Astrocyte (in vitro differentiated cells and primary cell): ENCODE measurements around the gene IRF4. TPM values are rescaled to one million over a fixed set of nuclear protein-coding genes. Genes with fewer than 3 reads are reported as not detected.

Experiments used
- DNase-seq: peaks from one replicate; pipeline ENCODE4 v3.0.0-alpha.2; 2010; ENCODE audit warnings: low read depth
- FAIRE-seq: peaks from 2 replicates; lab custom pipeline; 2011; peaks lifted over from hg19 to GRCh38; lab: Jason Lieb, UNC
- H2AFZ ChIP-seq: 2 replicates; pipeline ENCODE4 v1.6.0; 2012; ENCODE audit warnings: low read depth, low read length, inconsistent platforms
- H3K27ac ChIP-seq: 2 replicates; pipeline ENCODE4 v1.5.1; 2011; ENCODE audit warnings: low read depth, low read length, inconsistent platforms
- H3K27me3 ChIP-seq: 2 replicates; pipeline ENCODE4 v1.6.0; 2011; ENCODE audit warnings: low read length, inconsistent platforms; ENCODE audit not compliant: insufficient read depth
- H3K36me3 ChIP-seq: 2 replicates; pipeline ENCODE4 v1.5.1; 2011; ENCODE audit warnings: low read length, inconsistent platforms; ENCODE audit not compliant: insufficient read depth
- H3K4me1 ChIP-seq: 2 replicates; pipeline ENCODE4 v1.5.1; 2011; ENCODE audit warnings: low read length, inconsistent platforms; ENCODE audit not compliant: insufficient read depth
- H3K4me2 ChIP-seq: 2 replicates; pipeline ENCODE4 v1.6.0; 2012; ENCODE audit warnings: low read length, inconsistent platforms
- H3K4me3 ChIP-seq: 2 replicates; pipeline ENCODE4 v1.5.1; 2011; ENCODE audit warnings: low read depth, mild to moderate bottlenecking, low read length, inconsistent platforms; ENCODE audit not compliant: insufficient read depth
- H3K79me2 ChIP-seq: 2 replicates; pipeline ENCODE4 v1.6.0; 2012; ENCODE audit warnings: mild to moderate bottlenecking, low read length, inconsistent platforms; ENCODE audit not compliant: insufficient read depth
- H3K9ac ChIP-seq: 2 replicates; pipeline ENCODE4 v1.6.0; 2012; ENCODE audit warnings: mild to moderate bottlenecking, low read length, inconsistent platforms
- H3K9me3 ChIP-seq: 2 replicates; pipeline ENCODE4 v1.5.1; 2012; ENCODE audit warnings: low read depth, mild to moderate bottlenecking, low read length, inconsistent platforms; ENCODE audit not compliant: insufficient read depth
- H4K20me1 ChIP-seq: 2 replicates; pipeline ENCODE4 v1.6.0; 2012; ENCODE audit warnings: low read length, inconsistent platforms; ENCODE audit not compliant: insufficient read depth
- H3K27ac Mint-ChIP-seq: one replicate; pipeline ENCODE4 v1.8.0; 2021; ENCODE audit warnings: mild to moderate bottlenecking, mixed read lengths; ENCODE audit not compliant: unreplicated experiment
- H3K27me3 Mint-ChIP-seq: one replicate; pipeline ENCODE4 v1.8.0; 2021; ENCODE audit warnings: low read depth, mixed read lengths; ENCODE audit not compliant: unreplicated experiment
- H3K36me3 Mint-ChIP-seq: one replicate; pipeline ENCODE4 v1.8.0; 2021; ENCODE audit warnings: low read depth, mixed read lengths; ENCODE audit not compliant: unreplicated experiment
- H3K4me1 Mint-ChIP-seq: one replicate; pipeline ENCODE4 v1.8.0; 2021; ENCODE audit warnings: low read depth, mixed read lengths; ENCODE audit not compliant: unreplicated experiment
- H3K4me3 Mint-ChIP-seq: one replicate; pipeline ENCODE4 v1.8.0; 2021; ENCODE audit warnings: mild to moderate bottlenecking, moderate library complexity, mixed read lengths; ENCODE audit not compliant: unreplicated experiment
- H3K9me3 Mint-ChIP-seq: one replicate; pipeline ENCODE4 v1.8.0; 2021; ENCODE audit warnings: mild to moderate bottlenecking, mixed read lengths; ENCODE audit not compliant: unreplicated experiment
- CTCF ChIP-seq: IDR thresholded peaks from 2 replicates; pipeline ENCODE4 v1.5.1; 2011; ENCODE audit warnings: low read depth, mild to moderate bottlenecking, inconsistent platforms, low read length, moderate library complexity; ENCODE audit not compliant: insufficient read depth
- EZH2 ChIP-seq: IDR thresholded peaks from 2 replicates; pipeline ENCODE4 v1.6.1; 2012; ENCODE audit warnings: mild to moderate bottlenecking, low read length, inconsistent platforms; ENCODE audit not compliant: insufficient read depth
- total RNA-seq: library from RNA; stranded (reverse); gene quantifications from 2 replicates; pipeline ENCODE4 v1.2.1, GENCODE V29; 2021

The IRF4 gene
- total RNA-seq, 1 donor from 2014 or later: 0.30 TPM

GRCh38 chr6:363291-363690, 28.3 kb upstream of the IRF4 start:
- H3K9me3 ChIP-seq: peaks cover 9% of the 10 kb centered on the region
- FAIRE-seq (no peak), DNase-seq (no peak)
- Mint-ChIP-seq H3K4me1 (no peaks in the 10 kb centered on the region), H3K27ac (no peak overlapping the region), H3K9me3 (peaks cover 11% of the 10 kb centered on the region), H3K4me3 (no peak overlapping the region), H3K36me3 (no peaks in the 10 kb centered on the region), H3K27me3 (peaks cover 5% of the 10 kb centered on the region)
- H3K36me3 ChIP-seq: no peaks in the 10 kb centered on the region
- no peak overlapping the region for H3K27ac ChIP-seq
- H3K4me1 ChIP-seq: no peaks in the 10 kb centered on the region
- H3K4me3 ChIP-seq: no peak overlapping the region
- no peak overlapping the region for H3K4me2 ChIP-seq
- H4K20me1 ChIP-seq: no peaks in the 10 kb centered on the region
- peaks cover 6% of the 10 kb centered on the region for H3K27me3 ChIP-seq
- TF ChIP-seq CTCF: no peak
- TF ChIP-seq EZH2: no peak
- no peak overlapping the region for H3K9ac ChIP-seq
- H3K79me2 ChIP-seq: no peaks in the 10 kb centered on the region
- H2AFZ ChIP-seq: no peak overlapping the region

GRCh38 chr6:363909-364308, 27.6 kb upstream of the IRF4 start:
- Histone ChIP-seq H3K4me1 (no peaks in the 10 kb centered on the region), H3K9me3 (peaks cover 9% of the 10 kb centered on the region), H3K27me3 (peaks cover 6% of the 10 kb centered on the region), H3K36me3 (no peaks in the 10 kb centered on the region), H2AFZ (no peak overlapping the region), H3K27ac (no peak overlapping the region), H3K4me3 (no peak overlapping the region), H3K4me2 (no peak overlapping the region), H3K79me2 (no peaks in the 10 kb centered on the region), H3K9ac (no peak overlapping the region), H4K20me1 (no peaks in the 10 kb centered on the region)
- no peak for FAIRE-seq
- Mint-ChIP-seq H3K4me3 (no peak overlapping the region), H3K4me1 (no peaks in the 10 kb centered on the region), H3K36me3 (no peaks in the 10 kb centered on the region), H3K27me3 (peaks cover 3% of the 10 kb centered on the region), H3K9me3 (peaks cover 11% of the 10 kb centered on the region), H3K27ac (no peak overlapping the region)
- no peak for DNase-seq
- TF ChIP-seq CTCF (no peak), EZH2 (no peak)

- Histone ChIP-seq H3K9ac (no peak overlapping the region), H2AFZ (no peak overlapping the region), H3K27ac (no peak overlapping the region), H4K20me1 (no peaks in the 10 kb centered on the region), H3K4me3 (no peak overlapping the region), H3K4me2 (no peak overlapping the region), H3K27me3 (peaks cover 6% of the 10 kb centered on the region), H3K4me1 (no peaks in the 10 kb centered on the region), H3K79me2 (no peaks in the 10 kb centered on the region), H3K36me3 (no peaks in the 10 kb centered on the region), H3K9me3 (peaks cover 9% of the 10 kb centered on the region)
- Mint-ChIP-seq H3K27me3 (peaks cover 8% of the 10 kb centered on the region), H3K27ac (no peak overlapping the region), H3K9me3 (peaks cover 11% of the 10 kb centered on the region), H3K4me3 (no peak overlapping the region), H3K4me1 (no peaks in the 10 kb centered on the region), H3K36me3 (no peaks in the 10 kb centered on the region)
- FAIRE-seq (no peak), DNase-seq (no peak)
- TF ChIP-seq CTCF: no peak
- TF ChIP-seq EZH2: no peak
These were observed 26.7 kb upstream of the IRF4 start for GRCh38 chr6:364609-365540.
